ENCODE measurements around the gene ADNP. TPM values are rescaled to one million over a fixed set of nuclear protein-coding genes. Genes with fewer than 3 reads are reported as not detected.

ADNP gene
- polyA plus RNA-seq, 1 of the 3 experiments (the other 2 are of a cell fraction), result 13.3 TPM

GRCh38 chr20:50857348-50857747 lies 73.9 kb downstream of the ADNP start:
- H3K9ac ChIP-seq, result no peak overlapping the region
- DNase-seq, result no peak
- no peak for TF ChIP-seq POLR2AphosphoS5 (IDR thresholded peaks at IDR 0.05; ENCODE audit: low read depth, low read length)
- TF ChIP-seq CHD2 (IDR thresholded peaks at IDR 0.05; ENCODE audit: low read length, partially characterized antibody), result no peak
- TF ChIP-seq ZBTB33 (IDR thresholded peaks at IDR 0.05; ENCODE audit: borderline replicate concordance, low read depth), result no peak
- 93% methylated on average over 6 of the region's 7 CpGs for WGBS (ENCODE audit: low lambda C conversion rate)
- no peaks in the 10 kb centered on the region for H3K79me2 ChIP-seq (ENCODE audit: insufficient read depth)
- H3K9me3 ChIP-seq, result no peaks in the 10 kb centered on the region
- H3K9me2 ChIP-seq, result no peaks in the 10 kb centered on the region
- ChIA-PET POLR2A (no interaction called here), CTCF (interaction anchor here (0.6 to 2.1 kb wide), 4 partner anchors 14 to 686 kb away, joined by 3 to 9 read pairs (median 4); partner anchors contain the start of gene BCAS4)
- no peaks in the 10 kb centered on the region for H3K27me3 ChIP-seq (ENCODE audit: insufficient read depth)
- H3F3A ChIP-seq (replicated peaks; ENCODE audit: insufficient read depth), result no peaks in the 10 kb centered on the region
- no peak overlapping the region for H3K27ac ChIP-seq (ENCODE audit: low read depth in 2 of 2, low read length in 1 of 2)
- no peak overlapping the region for H3K4me3 ChIP-seq (ENCODE audit: low read depth in 2 of 2, low read length in 1 of 2)
- no peak overlapping the region for H3K4me2 ChIP-seq
- no peaks in the 10 kb centered on the region for H4K20me1 ChIP-seq (ENCODE audit: insufficient read depth)
- H3K4me1 ChIP-seq (ENCODE audit: control insufficient read depth in 1 of 2, insufficient read depth in 2 of 2, low read depth in 1 of 2, low read length in 1 of 2), result peaks cover 0 to 21% of the 10 kb centered on the region in 2 experiments; a peak in 2 of 4 replicates
- H3K36me3 ChIP-seq (replicated peaks in 1 of 2; ENCODE audit: control insufficient read depth in 1 of 2, insufficient read depth in 2 of 2, low read length in 1 of 2), result no peaks in the 10 kb centered on the region
- no peak overlapping the region for H2AFZ ChIP-seq (ENCODE audit: low read depth)

GRCh38 chr20:50856475-50857041 lies 74.7 kb downstream of the ADNP start:
- H3K4me2 ChIP-seq, result 0 out of 2 replicates have a peak overlapping the region, but pooled peaks have one; percentile 26
- no peaks in the 10 kb centered on the region for H3K9me3 ChIP-seq
- H3K36me3 ChIP-seq (replicated peaks in 1 of 2; ENCODE audit: control insufficient read depth in 1 of 2, insufficient read depth in 2 of 2, low read length in 1 of 2), result no peaks in the 10 kb centered on the region
- no peaks in the 10 kb centered on the region for H3F3A ChIP-seq (replicated peaks; ENCODE audit: insufficient read depth)
- no peak overlapping the region for H3K4me3 ChIP-seq (ENCODE audit: low read depth in 2 of 2, low read length in 1 of 2)
- peaks cover 0 to 21% of the 10 kb centered on the region in 2 experiments; a peak in 2 of 4 replicates for H3K4me1 ChIP-seq (ENCODE audit: control insufficient read depth in 1 of 2, insufficient read depth in 2 of 2, low read depth in 1 of 2, low read length in 1 of 2)
- POLR2A ChIA-PET, result no interaction called here
- no peaks in the 10 kb centered on the region for H4K20me1 ChIP-seq (ENCODE audit: insufficient read depth)
- no peaks in the 10 kb centered on the region for H3K9me2 ChIP-seq
- 92% methylated on average over 3 of the region's 5 CpGs for WGBS (ENCODE audit: low lambda C conversion rate)
- peak overlapping the region in 1 of 2 experiments; percentile 20; a peak in 2 of 4 replicates for H3K27ac ChIP-seq (ENCODE audit: low read depth in 2 of 2, low read length in 1 of 2)
- CTCF ChIA-PET, result interaction anchor here (0.6 to 2.1 kb wide), 8 partner anchors 11 to 686 kb away, joined by 3 to 10 read pairs (median 4); partner anchors contain the start of gene BCAS4
- DNase-seq, result peak; percentile 53
- H2AFZ ChIP-seq (ENCODE audit: low read depth), result no peak overlapping the region
- no peaks in the 10 kb centered on the region for H3K27me3 ChIP-seq (ENCODE audit: insufficient read depth)
- H3K79me2 ChIP-seq (ENCODE audit: insufficient read depth), result no peaks in the 10 kb centered on the region
- H3K9ac ChIP-seq, result no peak overlapping the region
- TF ChIP-seq, protein P1, sequence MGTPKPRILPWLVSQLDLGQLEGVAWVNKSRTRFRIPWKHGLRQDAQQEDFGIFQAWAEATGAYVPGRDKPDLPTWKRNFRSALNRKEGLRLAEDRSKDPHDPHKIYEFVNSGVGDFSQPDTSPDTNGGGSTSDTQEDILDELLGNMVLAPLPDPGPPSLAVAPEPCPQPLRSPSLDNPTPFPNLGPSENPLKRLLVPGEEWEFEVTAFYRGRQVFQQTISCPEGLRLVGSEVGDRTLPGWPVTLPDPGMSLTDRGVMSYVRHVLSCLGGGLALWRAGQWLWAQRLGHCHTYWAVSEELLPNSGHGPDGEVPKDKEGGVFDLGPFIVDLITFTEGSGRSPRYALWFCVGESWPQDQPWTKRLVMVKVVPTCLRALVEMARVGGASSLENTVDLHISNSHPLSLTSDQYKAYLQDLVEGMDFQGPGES (IDR thresholded peaks at IDR 0.05; ENCODE audit: low read depth, low read length), result no peak
- no peak for TF ChIP-seq EP300 (IDR thresholded peaks at IDR 0.05; ENCODE audit: borderline replicate concordance in 1 of 2, low read depth in 1 of 2, low read length in 1 of 2)
- TF ChIP-seq, protein P2, sequence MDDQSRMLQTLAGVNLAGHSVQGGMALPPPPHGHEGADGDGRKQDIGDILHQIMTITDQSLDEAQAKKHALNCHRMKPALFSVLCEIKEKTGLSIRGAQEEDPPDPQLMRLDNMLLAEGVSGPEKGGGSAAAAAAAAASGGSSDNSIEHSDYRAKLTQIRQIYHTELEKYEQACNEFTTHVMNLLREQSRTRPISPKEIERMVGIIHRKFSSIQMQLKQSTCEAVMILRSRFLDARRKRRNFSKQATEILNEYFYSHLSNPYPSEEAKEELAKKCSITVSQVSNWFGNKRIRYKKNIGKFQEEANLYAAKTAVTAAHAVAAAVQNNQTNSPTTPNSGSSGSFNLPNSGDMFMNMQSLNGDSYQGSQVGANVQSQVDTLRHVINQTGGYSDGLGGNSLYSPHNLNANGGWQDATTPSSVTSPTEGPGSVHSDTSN (IDR thresholded peaks at IDR 0.05), result peak; percentile 45; the same call in 1 of the 2 replicates
- no peak for TF ChIP-seq RFX5 (IDR thresholded peaks at IDR 0.05; ENCODE audit: low read length)
- no peak for TF ChIP-seq FOXJ3 (CRISPR knock-in tag; IDR thresholded peaks at IDR 0.05)
- no peak for TF ChIP-seq FOXM1 (IDR thresholded peaks at IDR 0.05; ENCODE audit: low read depth)
- no peak for TF ChIP-seq TAF1 (IDR thresholded peaks at IDR 0.05; ENCODE audit: borderline replicate concordance, low read depth, low read length)

All from SK-N-SH (cell line).